Panc1 (cell line): Measurements from ENCODE around the gene SLC12A3. TPM values are rescaled to one million over a fixed set of nuclear protein-coding genes. Genes with fewer than 3 reads are reported as not detected.
"Not testable (repeated sequence)": the region's sequence is repeated elsewhere in the genome, so short reads cannot be mapped to it uniquely, and the experiment has no call there.

Experiments used
- ATAC-seq: fragments of 200-7000 bp; cut with Tn5 transposase; 2 replicates; pipeline ENCODE4 v1.9.1; 2020; ENCODE audit warnings: mild to moderate bottlenecking, moderate library complexity
- BruUV-seq: library from RNA; stranded (reverse); fragments of 400-500 nt; replicated peaks from 2 replicates; lab custom pipeline; 2021; lab: Mats Ljungman, UMichigan
- CTCF ChIA-PET: fragments of 300-600 bp; sonication (Branson Sonifier 250); formaldehyde crosslinking; loops from one replicate; lab custom pipeline; 2022; ENCODE audit warnings: antibody characterized with exemption; lab: Charles Lee
- POLR2A ChIA-PET: fragments of 300-600 bp; sonication (Branson Sonifier 250); formaldehyde crosslinking; loops from one replicate; lab custom pipeline; 2022; ENCODE audit warnings: antibody characterized with exemption; lab: Charles Lee
- DNase-seq: peaks from one replicate; pipeline ENCODE4 v3.0.0-alpha.2; 2010; ENCODE audit warnings: low read depth, low spot score
- H3K27ac ChIP-seq: 2 replicates; pipeline ENCODE4 v1.5.1; 2011; ENCODE audit warnings: mild to moderate bottlenecking, low read length, inconsistent platforms
- H3K27me3 ChIP-seq: fragments of 200-500 bp; sonication (Bioruptor generic); 2 replicates; pipeline ENCODE4 v1.6.0; 2014; ENCODE audit warnings: low read length, inconsistent platforms; ENCODE audit not compliant: control insufficient read depth, insufficient read depth
- H3K36me3 ChIP-seq: fragments of 200-500 bp; sonication (Bioruptor generic); 2 replicates; pipeline ENCODE4 v1.5.1; 2014; ENCODE audit warnings: inconsistent platforms, mild to moderate bottlenecking, low read length, moderate library complexity; ENCODE audit not compliant: control insufficient read depth, insufficient read depth
- H3K4me1 ChIP-seq: 2 replicates; pipeline ENCODE4 v1.5.1; 2011; ENCODE audit warnings: inconsistent platforms, mild to moderate bottlenecking, low read length, moderate library complexity; ENCODE audit not compliant: control insufficient read depth, insufficient read depth
- H3K4me3 ChIP-seq, 2 experiments: 2 replicates each; pipeline ENCODE4 v1.5.1; 2011 to 2012; ENCODE audit warnings: low read depth in 2 of 2, low read length in 2 of 2, mild to moderate bottlenecking in 2 of 2, inconsistent platforms in 1 of 2, moderate library complexity in 1 of 2
- H3K9me3 ChIP-seq: fragments of 200-500 bp; sonication (Bioruptor generic); 2 replicates; pipeline ENCODE4 v1.5.1; 2014; ENCODE audit warnings: low read depth, mild to moderate bottlenecking, inconsistent platforms, low read length, moderate library complexity; ENCODE audit not compliant: control insufficient read depth, insufficient read depth
- CTCF ChIP-seq: fragments of 450-650 bp; IDR thresholded peaks from 2 replicates; pipeline ENCODE4 v1.5.1; 2017; ENCODE audit warnings: mild to moderate bottlenecking
- POLR2AphosphoS5 ChIP-seq: IDR thresholded peaks from 2 replicates; pipeline ENCODE4 v1.6.1; 2012; ENCODE audit warnings: mild to moderate bottlenecking, low read depth, low read length, moderate library complexity
- SIN3A ChIP-seq: IDR thresholded peaks from 2 replicates; pipeline ENCODE4 v1.6.1; 2012; ENCODE audit warnings: low read depth, mild to moderate bottlenecking, low read length, moderate library complexity, borderline replicate concordance; ENCODE audit not compliant: insufficient read depth
- in situ Hi-C: cut with HindIII; loops from 2 replicates; pipeline ENCODE4 v1.10.0; 2016; ENCODE audit warnings: low sequenced_read_pairs, low pct_unique_long_range_greater_than_20kb
- intact Hi-C: fragments of 100-400 bp; cut with micrococcal nuclease; formaldehyde crosslinking; loops from one replicate; pipeline ENCODE4 v1.10.0; 2022; ENCODE audit not compliant: unreplicated experiment
- total RNA-seq: library from RNA; stranded (reverse); gene quantifications from one replicate; pipeline ENCODE4 v1.2.1, GENCODE V29; 2021; ENCODE audit not compliant: unreplicated experiment

Gene SLC12A3
- total RNA-seq, 1 experiment from 2014 or later: 0.15 TPM

- DNase-seq (no peak), ATAC-seq (0 out of 2 replicates have a peak, but pooled peaks have one; percentile 19)
- POLR2A ChIA-PET: no interaction called here
- intact Hi-C loops: loop anchor here (10.0 kb wide), 1 partner anchor 428 kb away; no protein-coding TSS in a partner anchor
- no TSS peak for BruUV-seq
- TF ChIP-seq POLR2AphosphoS5 (no peak), CTCF (peak; percentile 79)
- Histone ChIP-seq H3K36me3 (no peaks in the 10 kb centered on the region), H3K27ac (peak overlapping the region; percentile 17; the same call in 1 of the 2 replicates), H3K4me3 (no peak overlapping the region), H3K27me3 (no peaks in the 10 kb centered on the region), H3K4me1 (no peaks in the 10 kb centered on the region), H3K9me3 (no peaks in the 10 kb centered on the region)
- in situ Hi-C loops: no loop called here
- CTCF ChIA-PET: interaction anchor here (0.7 to 1.3 kb wide), 3 partner anchors 71 to 178 kb away, joined by 3 read pairs; no protein-coding TSS in a partner anchor
Measured at GRCh38 chr16:56866955-56867830, 2.2 kb downstream of the SLC12A3 start.

- no peak for TF ChIP-seq SIN3A
- Histone ChIP-seq H3K9me3 (no peaks in the 10 kb centered on the region), H3K27ac (no peak overlapping the region), H3K36me3 (no peaks in the 10 kb centered on the region), H3K4me1 (no peaks in the 10 kb centered on the region), H3K4me3 (no peak overlapping the region), H3K27me3 (no peaks in the 10 kb centered on the region)
- no TSS peak for BruUV-seq
- CTCF ChIA-PET: interaction anchor here (0.7 kb wide), 2 partner anchors 177 to 215 kb away, joined by 3 to 4 read pairs; no protein-coding TSS in a partner anchor
- in situ Hi-C loops: no loop called here
- POLR2A ChIA-PET: no interaction called here
- ATAC-seq: no peak
- DNase-seq: no peak
- intact Hi-C loops: loop anchor here (10.0 kb wide), 1 partner anchor 427 kb away; no protein-coding TSS in a partner anchor
Measured at GRCh38 chr16:56868175-56868574, 3.2 kb downstream of the SLC12A3 start.

GRCh38 chr16:56868766-56869165 is 3.8 kb downstream of the SLC12A3 start:
- ATAC-seq, BruUV-seq, H3K36me3 ChIP-seq, H3K9me3 ChIP-seq, DNase-seq, in situ Hi-C loops, POLR2A ChIA-PET, H3K27me3 ChIP-seq, H3K27ac ChIP-seq, H3K4me3 ChIP-seq, H3K4me1 ChIP-seq: not testable (repeated sequence)
- intact Hi-C loops: loop anchor here (10.0 kb wide), 1 partner anchor 426 kb away; no protein-coding TSS in a partner anchor
- CTCF ChIA-PET: interaction anchor here (0.7 to 1.2 kb wide), 2 partner anchors 76 to 215 kb away, joined by 3 to 4 read pairs; no protein-coding TSS in a partner anchor
